Measurements from ENCODE around the gene CNTROB.
A peak's percentile ranks its signal among the peaks of the same experiment; 100 is the strongest.

CNTROB gene

GRCh38 chr17:7912927-7913524, 19.0 kb upstream of the CNTROB start:
- no peak overlapping the region for H3K9ac ChIP-seq (ENCODE audit: low read length)
- H3K36me3 ChIP-seq (ENCODE audit: control insufficient read depth, insufficient read depth, low read length) = peaks cover 5% of the 10 kb centered on the region
- no peaks in the 10 kb centered on the region for H3K27me3 ChIP-seq (ENCODE audit: control insufficient read depth, insufficient read depth, low read length)
- H3K4me1 ChIP-seq (ENCODE audit: control insufficient read depth, insufficient read depth, low read length) = peaks cover 27% of the 10 kb centered on the region
- H3K4me3 ChIP-seq (ENCODE audit: low read length) = no peak overlapping the region
- H3K9me3 ChIP-seq (ENCODE audit: control insufficient read depth, low read length) = no peaks in the 10 kb centered on the region

- Histone ChIP-seq H3K4me1 (ENCODE audit: control insufficient read depth, insufficient read depth, low read length) (peaks cover 27% of the 10 kb centered on the region), H3K27me3 (ENCODE audit: control insufficient read depth, insufficient read depth, low read length) (no peaks in the 10 kb centered on the region), H3K36me3 (ENCODE audit: control insufficient read depth, insufficient read depth, low read length) (no peaks in the 10 kb centered on the region), H3K4me3 (ENCODE audit: low read length) (peak overlapping the region; percentile 78), H3K9me3 (ENCODE audit: control insufficient read depth, low read length) (no peaks in the 10 kb centered on the region), H3K9ac (ENCODE audit: low read length) (peak overlapping the region; percentile 61)
Measured at GRCh38 chr17:7915179-7915610, 16.8 kb upstream of the CNTROB start.

GRCh38 chr17:7915611-7916384, 16.2 kb upstream of the CNTROB start, which contains the start of gene RNF227:
RNF227 (minus strand) TSS chr17:7916289; CDS start chr17:7916195, 94 bp downstream.
- H3K4me1 ChIP-seq (ENCODE audit: control insufficient read depth, insufficient read depth, low read length) = peaks cover 27% of the 10 kb centered on the region
- H3K36me3 ChIP-seq (ENCODE audit: control insufficient read depth, insufficient read depth, low read length) = no peaks in the 10 kb centered on the region
- peak within 1 kb of the TSS; percentile 68 for H3K9ac ChIP-seq (ENCODE audit: low read length)
- no peaks in the 10 kb centered on the region for H3K9me3 ChIP-seq (ENCODE audit: control insufficient read depth, low read length)
- H3K27me3 ChIP-seq (ENCODE audit: control insufficient read depth, insufficient read depth, low read length) = no peaks in the 10 kb centered on the region
- peak within 1 kb of the TSS; percentile 78 for H3K4me3 ChIP-seq (ENCODE audit: low read length)

- Histone ChIP-seq H3K4me1 (ENCODE audit: control insufficient read depth, insufficient read depth, low read length) (peaks cover 27% of the 10 kb centered on the region), H3K4me3 (ENCODE audit: low read length) (peak overlapping the region; percentile 29), H3K9ac (ENCODE audit: low read length) (peak overlapping the region; percentile 68)
Measured at GRCh38 chr17:7916385-7916682, 15.7 kb upstream of the CNTROB start.

GRCh38 chr17:7916808-7917207, 15.2 kb upstream of the CNTROB start:
- H3K9ac ChIP-seq (ENCODE audit: low read length) = no peak overlapping the region
- H3K4me3 ChIP-seq (ENCODE audit: low read length) = no peak overlapping the region
- H3K4me1 ChIP-seq (ENCODE audit: control insufficient read depth, insufficient read depth, low read length) = peaks cover 27% of the 10 kb centered on the region
- no peaks in the 10 kb centered on the region for H3K36me3 ChIP-seq (ENCODE audit: control insufficient read depth, insufficient read depth, low read length)
- H3K9me3 ChIP-seq (ENCODE audit: control insufficient read depth, low read length) = no peaks in the 10 kb centered on the region
- H3K27me3 ChIP-seq (ENCODE audit: control insufficient read depth, insufficient read depth, low read length) = no peaks in the 10 kb centered on the region

More at GRCh38 chr17:7916385-7916682, 15.7 kb upstream of the CNTROB start:
- Histone ChIP-seq H3K36me3 (ENCODE audit: control insufficient read depth, insufficient read depth, low read length) (no peaks in the 10 kb centered on the region), H3K9me3 (ENCODE audit: control insufficient read depth, low read length) (no peaks in the 10 kb centered on the region), H3K27me3 (ENCODE audit: control insufficient read depth, insufficient read depth, low read length) (no peaks in the 10 kb centered on the region)

- Histone ChIP-seq H3K4me3 (ENCODE audit: low read length) (peak overlapping the region; percentile 53), H3K9ac (ENCODE audit: low read length) (peak overlapping the region; percentile 90), H3K27me3 (ENCODE audit: control insufficient read depth, insufficient read depth, low read length) (no peaks in the 10 kb centered on the region), H3K36me3 (ENCODE audit: control insufficient read depth, insufficient read depth, low read length) (no peaks in the 10 kb centered on the region), H3K9me3 (ENCODE audit: control insufficient read depth, low read length) (no peaks in the 10 kb centered on the region), H3K4me1 (ENCODE audit: control insufficient read depth, insufficient read depth, low read length) (peaks cover 11% of the 10 kb centered on the region)
Measured at GRCh38 chr17:7922269-7922844, 9.6 kb upstream of the CNTROB start.

GRCh38 chr17:7922845-7923628, 9.0 kb upstream of the CNTROB start:
- no peaks in the 10 kb centered on the region for H3K9me3 ChIP-seq (ENCODE audit: control insufficient read depth, low read length)
- no peaks in the 10 kb centered on the region for H3K27me3 ChIP-seq (ENCODE audit: control insufficient read depth, insufficient read depth, low read length)
- H3K4me3 ChIP-seq (ENCODE audit: low read length) = peak overlapping the region; percentile 53
- no peaks in the 10 kb centered on the region for H3K36me3 ChIP-seq (ENCODE audit: control insufficient read depth, insufficient read depth, low read length)
- H3K9ac ChIP-seq (ENCODE audit: low read length) = peak overlapping the region; percentile 90
- H3K4me1 ChIP-seq (ENCODE audit: control insufficient read depth, insufficient read depth, low read length) = peaks cover 11% of the 10 kb centered on the region

- Histone ChIP-seq H3K27me3 (ENCODE audit: control insufficient read depth, insufficient read depth, low read length) (no peaks in the 10 kb centered on the region), H3K9ac (ENCODE audit: low read length) (no peak overlapping the region), H3K36me3 (ENCODE audit: control insufficient read depth, insufficient read depth, low read length) (no peaks in the 10 kb centered on the region), H3K4me3 (ENCODE audit: low read length) (no peak overlapping the region), H3K9me3 (ENCODE audit: control insufficient read depth, low read length) (no peaks in the 10 kb centered on the region), H3K4me1 (ENCODE audit: control insufficient read depth, insufficient read depth, low read length) (peaks cover 16% of the 10 kb centered on the region)
Measured at GRCh38 chr17:7927596-7927995, 4.4 kb upstream of the CNTROB start.

GRCh38 chr17:7929158-7930023, 2.6 kb upstream of the CNTROB start, which contains the start of gene KCNAB3:
KCNAB3 (minus strand) TSS chr17:7929856; CDS start chr17:7929435, 421 bp downstream.
- Histone ChIP-seq H3K9ac (ENCODE audit: low read length) (no peak within 1 kb of the TSS), H3K4me1 (ENCODE audit: control insufficient read depth, insufficient read depth, low read length) (peaks cover 19% of the 10 kb centered on the region), H3K27me3 (ENCODE audit: control insufficient read depth, insufficient read depth, low read length) (no peaks in the 10 kb centered on the region), H3K4me3 (ENCODE audit: low read length) (no peak within 1 kb of the TSS), H3K9me3 (ENCODE audit: control insufficient read depth, low read length) (no peaks in the 10 kb centered on the region), H3K36me3 (ENCODE audit: control insufficient read depth, insufficient read depth, low read length) (no peaks in the 10 kb centered on the region)

GRCh38 chr17:7930841-7931631, 970 bp upstream of the CNTROB start:
- Histone ChIP-seq H3K9ac (ENCODE audit: low read length) (peak overlapping the region; percentile 87), H3K4me1 (ENCODE audit: control insufficient read depth, insufficient read depth, low read length) (peaks cover 19% of the 10 kb centered on the region), H3K4me3 (ENCODE audit: low read length) (peak overlapping the region; percentile 79), H3K27me3 (ENCODE audit: control insufficient read depth, insufficient read depth, low read length) (no peaks in the 10 kb centered on the region), H3K36me3 (ENCODE audit: control insufficient read depth, insufficient read depth, low read length) (no peaks in the 10 kb centered on the region), H3K9me3 (ENCODE audit: control insufficient read depth, low read length) (no peaks in the 10 kb centered on the region)
